ENCODE results near the gene DNAAF5.
"Not testable (repeated sequence)": the region's sequence is repeated elsewhere in the genome, so short reads cannot be mapped to it uniquely, and the experiment has no call there.

The DNAAF5 gene

GRCh38 chr7:781936-782529 lies 55.5 kb downstream of the DNAAF5 start:
- DNase-seq (ENCODE audit: low read depth, low spot score): no peak

- DNase-seq (ENCODE audit: low read depth, low spot score): no peak
Observed at GRCh38 chr7:782718-783449, 56.4 kb downstream of the DNAAF5 start.

GRCh38 chr7:783556-784490 lies 57.3 kb downstream of the DNAAF5 start:
- no peak for DNase-seq (ENCODE audit: low read depth, low spot score)

GRCh38 chr7:784971-785370 lies 58.5 kb downstream of the DNAAF5 start:
- no peak for DNase-seq (ENCODE audit: low read depth, low spot score)

GRCh38 chr7:785416-785815 lies 58.9 kb downstream of the DNAAF5 start:
- DNase-seq (ENCODE audit: low read depth, low spot score): no peak

- DNase-seq (ENCODE audit: low read depth, low spot score): peak; percentile 81
Observed at GRCh38 chr7:786472-787255, 60.2 kb downstream of the DNAAF5 start.

- DNase-seq (ENCODE audit: low read depth, low spot score): no peak
Observed at GRCh38 chr7:787332-788240, 61.1 kb downstream of the DNAAF5 start.

GRCh38 chr7:791519-791918 lies 65.0 kb downstream of the DNAAF5 start:
- no peak for DNase-seq (ENCODE audit: low read depth, low spot score)

- no peak for DNase-seq (ENCODE audit: low read depth, low spot score)
Observed at GRCh38 chr7:794207-794606, 67.7 kb downstream of the DNAAF5 start.

- no peak for DNase-seq (ENCODE audit: low read depth, low spot score)
Observed at GRCh38 chr7:794671-795329, 68.3 kb downstream of the DNAAF5 start.

- not testable (repeated sequence) for DNase-seq (ENCODE audit: low read depth, low spot score)
Observed at GRCh38 chr7:796434-797169, 70.1 kb downstream of the DNAAF5 start.

GRCh38 chr7:798921-799470 lies 72.5 kb downstream of the DNAAF5 start:
- no peak for DNase-seq (ENCODE audit: low read depth, low spot score)

- no peak for DNase-seq (ENCODE audit: low read depth, low spot score)
Observed at GRCh38 chr7:800692-801091, 74.2 kb downstream of the DNAAF5 start.

- DNase-seq (ENCODE audit: low read depth, low spot score): not testable (repeated sequence)
Observed at GRCh38 chr7:801351-801750, 74.9 kb downstream of the DNAAF5 start.

GRCh38 chr7:801940-802381 lies 75.5 kb downstream of the DNAAF5 start:
- DNase-seq (ENCODE audit: low read depth, low spot score): peak; percentile 21

- DNase-seq (ENCODE audit: low read depth, low spot score): no peak
Observed at GRCh38 chr7:802500-803242, 76.2 kb downstream of the DNAAF5 start.

GRCh38 chr7:803243-803635 lies 76.7 kb downstream of the DNAAF5 start:
- DNase-seq (ENCODE audit: low read depth, low spot score): no peak

- not testable (repeated sequence) for DNase-seq (ENCODE audit: low read depth, low spot score)
Observed at GRCh38 chr7:803796-804195, 77.3 kb downstream of the DNAAF5 start.

Data from astrocyte of the hippocampus (primary cell).